WTC11 (cell line): ENCODE measurements around the gene SYNRG. TPM values are rescaled to one million over a fixed set of nuclear protein-coding genes. Genes with fewer than 3 reads are reported as not detected.

ENCODE experiments used
- ATAC-seq: fragments of 200-7000 bp; cut with Tn5 transposase; 2 replicates; pipeline ENCODE4 v1.10.0; 2021; ENCODE audit warnings: mild to moderate bottlenecking, moderate library complexity
- CTCF ChIA-PET: fragments of 300-600 bp; sonication (Branson Sonifier 250); formaldehyde crosslinking; loops from one replicate; lab custom pipeline; 2021; ENCODE audit warnings: antibody characterized with exemption; lab: Charles Lee
- POLR2A ChIA-PET: fragments of 350-600 bp; sonication (Branson Sonifier 250); formaldehyde crosslinking; loops from one replicate; lab custom pipeline; 2021; ENCODE audit warnings: antibody characterized with exemption; lab: Charles Lee
- DNase-seq: peaks from one replicate; pipeline ENCODE4 v3.0.0; 2021; ENCODE audit warnings: low spot score
- H3K27ac Mint-ChIP-seq: 2 replicates; pipeline ENCODE4 v1.8.0; 2021; ENCODE audit warnings: mixed read lengths
- H3K27me3 Mint-ChIP-seq: 2 replicates; pipeline ENCODE4 v1.8.0; 2021; ENCODE audit warnings: low read depth, mild to moderate bottlenecking, moderate library complexity, mixed read lengths
- H3K36me3 Mint-ChIP-seq: 2 replicates; pipeline ENCODE4 v1.8.0; 2021; ENCODE audit warnings: mixed read lengths
- H3K4me1 Mint-ChIP-seq: 2 replicates; pipeline ENCODE4 v1.8.0; 2022; ENCODE audit warnings: mixed read lengths
- H3K4me3 Mint-ChIP-seq: 2 replicates; pipeline ENCODE4 v1.8.0; 2021; ENCODE audit warnings: mild to moderate bottlenecking, moderate library complexity, mixed read lengths
- H3K9me3 Mint-ChIP-seq: 2 replicates; pipeline ENCODE4 v1.8.0; 2021; ENCODE audit warnings: mixed read lengths
- CBFB ChIP-seq: sonication (generic); formaldehyde crosslinking; IDR thresholded peaks from 2 replicates; pipeline ENCODE4 v1.8.1; 2022; ENCODE audit warnings: mild to moderate bottlenecking, low read depth, missing genetic modification reagents
- ELF4 ChIP-seq: sonication (generic); formaldehyde crosslinking; IDR thresholded peaks from 2 replicates; pipeline ENCODE4 v1.8.1; 2022; ENCODE audit warnings: low read depth, mild to moderate bottlenecking, moderate library complexity, missing genetic modification reagents
- ERG ChIP-seq: fragments of 250-450 bp; sonication (Bioruptor Pico); IDR thresholded peaks from 2 replicates; pipeline ENCODE4 v1.8.0; 2021; ENCODE audit warnings: mild to moderate bottlenecking
- NFATC4 ChIP-seq: fragments of 250-450 bp; sonication (Bioruptor Pico); IDR thresholded peaks from 2 replicates; pipeline ENCODE4 v1.9.0; 2021; ENCODE audit warnings: mild to moderate bottlenecking
- SP1 ChIP-seq: sonication (generic); formaldehyde crosslinking; conservative IDR thresholded peaks from 2 replicates; pipeline ENCODE4 v1.8.1; 2022; ENCODE audit warnings: missing genetic modification reagents
- TEAD1 ChIP-seq: sonication (generic); formaldehyde crosslinking; IDR thresholded peaks from 2 replicates; pipeline ENCODE4 v1.8.0; 2022; ENCODE audit warnings: mild to moderate bottlenecking, missing genetic modification reagents
- ZMAT4 ChIP-seq: fragments of 250-450 bp; sonication (Bioruptor Pico); IDR thresholded peaks from 2 replicates; pipeline ENCODE4 v1.9.0; 2021; ENCODE audit warnings: mild to moderate bottlenecking
- ZNF232 ChIP-seq: sonication (generic); formaldehyde crosslinking; IDR thresholded peaks from 2 replicates; pipeline ENCODE4 v1.8.0; 2022; ENCODE audit warnings: mild to moderate bottlenecking, missing genetic modification reagents
- ZNF281 ChIP-seq: sonication (generic); formaldehyde crosslinking; IDR thresholded peaks from 2 replicates; pipeline ENCODE4 v1.8.0; 2023; ENCODE audit warnings: mild to moderate bottlenecking, missing genetic modification reagents
- ZNF416 ChIP-seq: fragments of 250-450 bp; sonication (Bioruptor Pico); IDR thresholded peaks from 2 replicates; pipeline ENCODE4 v1.9.0; 2021; ENCODE audit warnings: mild to moderate bottlenecking, inconsistent platforms
- ZNF423 ChIP-seq: fragments of 250-450 bp; sonication (Bioruptor Pico); IDR thresholded peaks from 2 replicates; pipeline ENCODE4 v2.1.2; 2022; ENCODE audit warnings: mild to moderate bottlenecking, moderate library complexity
- ZNF425 ChIP-seq: fragments of 250-450 bp; sonication (Bioruptor Pico); conservative IDR thresholded peaks from 2 replicates; pipeline ENCODE4 v1.9.0; 2021; ENCODE audit warnings: mild to moderate bottlenecking
- total RNA-seq: library from RNA; stranded (reverse); gene quantifications from 3 replicates; pipeline ENCODE4 v1.2.3, GENCODE V29; 2021
- TF ChIP-seq, protein P1 (sequence below): sonication (generic); formaldehyde crosslinking; IDR thresholded peaks from 2 replicates; pipeline ENCODE4 v1.8.1; 2022; ENCODE audit warnings: missing genetic modification reagents, borderline replicate concordance
- TF ChIP-seq, protein P2 (sequence below): sonication (generic); formaldehyde crosslinking; IDR thresholded peaks from 2 replicates; pipeline ENCODE4 v1.8.1; 2023; ENCODE audit warnings: mild to moderate bottlenecking, missing genetic modification reagents, moderate library complexity
- TF ChIP-seq, protein P3 (sequence below): sonication (generic); formaldehyde crosslinking; conservative IDR thresholded peaks from 2 replicates; pipeline ENCODE4 v1.8.1; 2023; ENCODE audit warnings: mild to moderate bottlenecking, low read depth, missing genetic modification reagents, moderate library complexity
- TF ChIP-seq, protein P4 (sequence below): sonication (generic); formaldehyde crosslinking; IDR thresholded peaks from 2 replicates; pipeline ENCODE4 v1.8.0; 2022; ENCODE audit warnings: mild to moderate bottlenecking, missing genetic modification reagents

SYNRG gene
- total RNA-seq, 1 experiment from 2014 or later: 31.3 TPM

GRCh38 chr17:37547986-37548385 lies 61.2 kb downstream of the SYNRG start (continued):
- TF ChIP-seq, protein P1, sequence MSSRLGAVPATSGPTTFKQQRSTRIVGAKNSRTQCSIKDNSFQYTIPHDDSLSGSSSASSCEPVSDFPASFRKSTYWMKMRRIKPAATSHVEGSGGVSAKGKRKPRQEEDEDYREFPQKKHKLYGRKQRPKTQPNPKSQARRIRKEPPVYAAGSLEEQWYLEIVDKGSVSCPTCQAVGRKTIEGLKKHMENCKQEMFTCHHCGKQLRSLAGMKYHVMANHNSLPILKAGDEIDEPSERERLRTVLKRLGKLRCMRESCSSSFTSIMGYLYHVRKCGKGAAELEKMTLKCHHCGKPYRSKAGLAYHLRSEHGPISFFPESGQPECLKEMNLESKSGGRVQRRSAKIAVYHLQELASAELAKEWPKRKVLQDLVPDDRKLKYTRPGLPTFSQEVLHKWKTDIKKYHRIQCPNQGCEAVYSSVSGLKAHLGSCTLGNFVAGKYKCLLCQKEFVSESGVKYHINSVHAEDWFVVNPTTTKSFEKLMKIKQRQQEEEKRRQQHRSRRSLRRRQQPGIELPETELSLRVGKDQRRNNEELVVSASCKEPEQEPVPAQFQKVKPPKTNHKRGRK (CRISPR knock-in tag): no peak
- no peak for TF ChIP-seq ELF4 (CRISPR knock-in tag)
- no peak for TF ChIP-seq ZNF281 (CRISPR knock-in tag)
- no peak for TF ChIP-seq ZNF423 (CRISPR knock-in tag)
- TF ChIP-seq SP1 (CRISPR knock-in tag): no peak
- no peak for TF ChIP-seq TEAD1 (CRISPR knock-in tag)
- no peak for TF ChIP-seq ERG (CRISPR knock-in tag)
- TF ChIP-seq ZNF425 (CRISPR knock-in tag): no peak

- Mint-ChIP-seq H3K9me3 (no peaks in the 10 kb centered on the region), H3K27me3 (no peaks in the 10 kb centered on the region), H3K27ac (no peak overlapping the region), H3K4me3 (no peak overlapping the region), H3K36me3 (peaks cover 12% of the 10 kb centered on the region), H3K4me1 (peaks cover 19% of the 10 kb centered on the region)
- ATAC-seq (no peak), DNase-seq (no peak)
- TF ChIP-seq ZNF416 (CRISPR knock-in tag): no peak
- TF ChIP-seq, protein P2, sequence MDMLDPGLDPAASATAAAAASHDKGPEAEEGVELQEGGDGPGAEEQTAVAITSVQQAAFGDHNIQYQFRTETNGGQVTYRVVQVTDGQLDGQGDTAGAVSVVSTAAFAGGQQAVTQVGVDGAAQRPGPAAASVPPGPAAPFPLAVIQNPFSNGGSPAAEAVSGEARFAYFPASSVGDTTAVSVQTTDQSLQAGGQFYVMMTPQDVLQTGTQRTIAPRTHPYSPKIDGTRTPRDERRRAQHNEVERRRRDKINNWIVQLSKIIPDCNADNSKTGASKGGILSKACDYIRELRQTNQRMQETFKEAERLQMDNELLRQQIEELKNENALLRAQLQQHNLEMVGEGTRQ (CRISPR knock-in tag): no peak
- TF ChIP-seq CBFB (CRISPR knock-in tag): no peak
- POLR2A ChIA-PET: no interaction called here
- CTCF ChIA-PET: interaction anchor here (1.4 to 1.6 kb wide), 2 partner anchors 19 to 24 kb away, joined by 3 read pairs; no protein-coding TSS in a partner anchor
Measured at GRCh38 chr17:37546302-37546701, 62.9 kb downstream of the SYNRG start.

- no peaks in the 10 kb centered on the region for H3K27me3 Mint-ChIP-seq
- H3K27ac Mint-ChIP-seq: no peak overlapping the region
- DNase-seq: no peak
- peaks cover 17% of the 10 kb centered on the region for H3K36me3 Mint-ChIP-seq
- peaks cover 22% of the 10 kb centered on the region for H3K4me1 Mint-ChIP-seq
- no peaks in the 10 kb centered on the region for H3K9me3 Mint-ChIP-seq
- POLR2A ChIA-PET: no interaction called here
- CTCF ChIA-PET: interaction anchor here (0.6 to 1.6 kb wide), 4 partner anchors 18 to 319 kb away, joined by 3 read pairs; no protein-coding TSS in a partner anchor
- no peak for ATAC-seq
- H3K4me3 Mint-ChIP-seq: no peak overlapping the region
- TF ChIP-seq ZMAT4 (no peak), ZNF425 (CRISPR knock-in tag) (no peak), ZNF423 (CRISPR knock-in tag) (no peak), NFATC4 (no peak), ZNF232 (CRISPR knock-in tag) (no peak)
- TF ChIP-seq, protein P3, sequence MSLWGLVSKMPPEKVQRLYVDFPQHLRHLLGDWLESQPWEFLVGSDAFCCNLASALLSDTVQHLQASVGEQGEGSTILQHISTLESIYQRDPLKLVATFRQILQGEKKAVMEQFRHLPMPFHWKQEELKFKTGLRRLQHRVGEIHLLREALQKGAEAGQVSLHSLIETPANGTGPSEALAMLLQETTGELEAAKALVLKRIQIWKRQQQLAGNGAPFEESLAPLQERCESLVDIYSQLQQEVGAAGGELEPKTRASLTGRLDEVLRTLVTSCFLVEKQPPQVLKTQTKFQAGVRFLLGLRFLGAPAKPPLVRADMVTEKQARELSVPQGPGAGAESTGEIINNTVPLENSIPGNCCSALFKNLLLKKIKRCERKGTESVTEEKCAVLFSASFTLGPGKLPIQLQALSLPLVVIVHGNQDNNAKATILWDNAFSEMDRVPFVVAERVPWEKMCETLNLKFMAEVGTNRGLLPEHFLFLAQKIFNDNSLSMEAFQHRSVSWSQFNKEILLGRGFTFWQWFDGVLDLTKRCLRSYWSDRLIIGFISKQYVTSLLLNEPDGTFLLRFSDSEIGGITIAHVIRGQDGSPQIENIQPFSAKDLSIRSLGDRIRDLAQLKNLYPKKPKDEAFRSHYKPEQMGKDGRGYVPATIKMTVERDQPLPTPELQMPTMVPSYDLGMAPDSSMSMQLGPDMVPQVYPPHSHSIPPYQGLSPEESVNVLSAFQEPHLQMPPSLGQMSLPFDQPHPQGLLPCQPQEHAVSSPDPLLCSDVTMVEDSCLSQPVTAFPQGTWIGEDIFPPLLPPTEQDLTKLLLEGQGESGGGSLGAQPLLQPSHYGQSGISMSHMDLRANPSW (CRISPR knock-in tag): no peak
- TF ChIP-seq, protein P4, sequence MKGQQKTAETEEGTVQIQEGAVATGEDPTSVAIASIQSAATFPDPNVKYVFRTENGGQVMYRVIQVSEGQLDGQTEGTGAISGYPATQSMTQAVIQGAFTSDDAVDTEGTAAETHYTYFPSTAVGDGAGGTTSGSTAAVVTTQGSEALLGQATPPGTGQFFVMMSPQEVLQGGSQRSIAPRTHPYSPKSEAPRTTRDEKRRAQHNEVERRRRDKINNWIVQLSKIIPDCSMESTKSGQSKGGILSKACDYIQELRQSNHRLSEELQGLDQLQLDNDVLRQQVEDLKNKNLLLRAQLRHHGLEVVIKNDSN (CRISPR knock-in tag): no peak
Measured at GRCh38 chr17:37545486-37545885, 63.7 kb downstream of the SYNRG start.
